AG04449 (cell line): ENCODE data around the gene DNAH17.

Source experiments
- CTCF ChIA-PET: fragments of 350-600 bp; formaldehyde crosslinking; extraction: SDS; loops from one replicate; lab custom pipeline; 2021; ENCODE audit warnings: antibody characterized with exemption; lab: Yijun Ruan, JAX
- POLR2A ChIA-PET: fragments of 400-600, 350-600 bp; formaldehyde crosslinking; extraction: SDS; loops from one replicate; lab custom pipeline; 2020; ENCODE audit warnings: antibody characterized with exemption, inconsistent platforms; lab: Yijun Ruan, JAX
- DNase-seq: peaks from one replicate; pipeline ENCODE4 v3.0.0-alpha.2; 2010; ENCODE audit warnings: low read depth, low spot score
- H3K4me3 ChIP-seq: 2 replicates; pipeline ENCODE4 v1.5.1; 2011; ENCODE audit warnings: low read depth, mild to moderate bottlenecking, control low read depth, low read length
- CTCF ChIP-seq: IDR thresholded peaks from one replicate; pipeline ENCODE4 v1.5.1; 2011; ENCODE audit warnings: mild to moderate bottlenecking, moderate library complexity, low read length, control low read depth, inconsistent platforms; ENCODE audit not compliant: insufficient read depth; ENCODE audit errors: missing control alignments

DNAH17 gene

DNA sequence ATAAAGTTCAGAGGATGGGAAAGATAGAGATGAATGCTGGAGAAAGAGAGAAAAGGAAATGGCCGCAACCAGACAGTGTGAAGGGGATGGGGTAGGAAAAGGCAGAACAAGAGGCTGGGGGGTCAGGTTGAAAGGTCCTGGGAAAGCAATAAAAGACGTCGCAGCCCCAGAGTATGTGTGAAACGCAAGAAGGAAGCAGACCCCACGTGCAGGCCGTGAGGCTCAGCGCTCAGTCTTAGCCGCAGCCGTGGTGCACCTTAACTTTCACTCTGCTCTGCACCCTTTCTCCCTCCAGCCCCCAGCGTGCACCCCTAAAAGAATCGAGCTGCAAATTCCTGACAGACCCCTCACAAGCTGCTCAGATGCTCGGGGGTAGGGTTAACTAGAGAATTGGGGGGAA, 1.9 kb downstream of the DNAH17 start:
- POLR2A ChIA-PET, result interaction anchor here (0.6 kb wide), 1 partner anchor 390 kb away, joined by 3 read pairs; no protein-coding TSS in a partner anchor

GRCh38 chr17:78573955-78574354, 3.2 kb downstream of the DNAH17 start:
- CTCF ChIA-PET, result no interaction called here
- no peak for TF ChIP-seq CTCF
- no peak overlapping the region for H3K4me3 ChIP-seq
- no peak for DNase-seq
- POLR2A ChIA-PET, result no interaction called here

More for the DNA sequence above, 1.9 kb downstream of the DNAH17 start:
- no peak for TF ChIP-seq CTCF
- no peak overlapping the region for H3K4me3 ChIP-seq
- CTCF ChIA-PET, result no interaction called here
- no peak for DNase-seq

DNA sequence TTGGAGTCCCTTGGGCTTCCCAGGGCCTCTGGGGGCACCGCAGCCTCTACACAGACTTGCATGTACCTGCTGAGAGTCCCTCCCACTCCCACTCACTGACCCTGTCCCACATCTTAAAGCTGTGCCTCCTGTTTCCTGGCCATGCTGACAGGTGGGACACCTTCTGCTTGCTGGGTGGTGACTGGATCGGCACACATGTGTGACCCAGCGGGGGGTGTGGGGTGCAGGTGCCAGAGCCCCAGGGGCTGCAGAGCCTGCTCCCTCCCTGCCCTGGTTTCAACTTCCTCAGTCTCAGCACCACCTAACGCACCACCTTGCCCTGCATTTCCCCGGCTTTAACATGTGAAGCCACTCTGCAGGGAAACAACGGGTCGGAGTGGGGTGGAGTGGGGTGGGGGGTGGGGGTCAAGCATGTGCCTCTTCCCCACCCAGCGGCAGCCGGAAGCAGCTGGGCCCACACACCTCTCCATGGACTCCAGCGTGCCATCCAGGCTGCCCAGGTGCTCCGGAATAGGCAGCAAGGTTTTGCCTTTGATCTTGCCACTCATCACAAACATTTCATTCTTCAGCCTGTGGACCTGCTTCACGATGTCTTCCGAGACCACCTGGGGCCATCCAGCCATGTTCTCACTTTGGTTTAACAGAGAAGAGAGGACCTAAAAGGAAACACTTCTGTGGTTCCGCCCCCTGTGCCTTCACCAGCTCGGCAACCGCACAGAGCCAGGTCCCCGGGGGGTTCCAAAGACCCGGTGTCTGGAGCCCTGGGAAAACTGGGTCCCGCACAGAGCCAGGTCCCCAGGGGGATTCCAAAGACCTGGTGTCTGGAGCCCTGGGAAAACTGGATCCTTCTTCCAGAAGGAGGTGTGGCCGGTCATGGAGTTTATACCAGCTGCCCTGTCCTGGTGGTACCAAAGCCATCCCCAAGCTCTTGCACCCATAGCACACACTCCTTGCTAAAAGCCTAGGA, 4.7 kb downstream of the DNAH17 start:
- TF ChIP-seq CTCF, result no peak

GRCh38 chr17:78571329-78571728, 5.9 kb downstream of the DNAH17 start:
- CTCF ChIA-PET, result interaction anchor here (0.7 kb wide), 1 partner anchor 138 kb away, joined by 3 read pairs; no protein-coding TSS in a partner anchor

More for the DNA sequence above, 4.7 kb downstream of the DNAH17 start:
- H3K4me3 ChIP-seq, result no peak overlapping the region
- no peak for DNase-seq
- POLR2A ChIA-PET, result no interaction called here
- CTCF ChIA-PET, result no interaction called here

GRCh38 chr17:78568494-78569115, 8.6 kb downstream of the DNAH17 start:
- TF ChIP-seq CTCF, result no peak
- no peak overlapping the region for H3K4me3 ChIP-seq
- ChIA-PET POLR2A (no interaction called here), CTCF (no interaction called here)
- no peak for DNase-seq

More at GRCh38 chr17:78571329-78571728, 5.9 kb downstream of the DNAH17 start:
- no peak for DNase-seq
- POLR2A ChIA-PET, result no interaction called here
- no peak for TF ChIP-seq CTCF
- H3K4me3 ChIP-seq, result no peak overlapping the region

DNA sequence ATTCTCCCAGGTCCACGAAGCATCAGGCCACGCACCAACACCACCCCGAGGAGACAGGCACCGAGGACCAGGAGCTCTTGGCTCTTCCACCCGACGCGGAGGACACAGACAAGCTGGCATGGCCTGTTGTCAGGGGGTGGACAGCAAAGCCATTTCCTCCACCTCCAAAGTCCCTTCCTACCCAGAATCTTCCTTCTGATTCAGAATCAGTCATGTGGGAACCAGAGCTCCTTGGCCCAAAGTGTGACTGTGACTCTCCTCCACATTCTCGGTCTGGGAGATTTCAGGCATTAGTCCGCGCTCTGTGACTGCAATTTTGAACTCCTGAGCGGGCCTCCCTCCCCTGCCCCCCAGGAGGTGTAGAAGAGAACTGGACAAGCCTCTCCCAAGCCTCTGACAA, 9.2 kb downstream of the DNAH17 start:
- no peak overlapping the region for H3K4me3 ChIP-seq
- no peak for TF ChIP-seq CTCF
- no peak for DNase-seq
- POLR2A ChIA-PET, result no interaction called here
- CTCF ChIA-PET, result interaction anchor here (0.6 kb wide), 1 partner anchor 1178 kb away, joined by 3 read pairs; no protein-coding TSS in a partner anchor
